Neuronal stem cell (in vitro differentiated cells): ENCODE measurements around the gene GPR17.
A peak's percentile ranks its signal among the peaks of the same experiment; 100 is the strongest.

ENCODE experiments used
- DNase-seq: peaks from one replicate; pipeline ENCODE4 v3.0.0-alpha.2; 2013; ENCODE audit warnings: low spot score
- H2AFZ ChIP-seq: one replicate; pipeline ENCODE4 v1.6.1; 2013; ENCODE audit warnings: mild to moderate bottlenecking, low read length, inconsistent platforms
- H2AK5ac ChIP-seq: 2 replicates; pipeline ENCODE4 v1.6.1; 2013; ENCODE audit warnings: low read depth, mild to moderate bottlenecking, inconsistent platforms, low read length, moderate library complexity, mixed read lengths
- H2BK120ac ChIP-seq: 2 replicates; pipeline ENCODE4 v1.6.1; 2013; ENCODE audit warnings: low read depth, mild to moderate bottlenecking, inconsistent platforms, low read length, moderate library complexity, mixed read lengths
- H2BK12ac ChIP-seq: one replicate; pipeline ENCODE4 v1.6.1; 2013; ENCODE audit warnings: low read length, inconsistent platforms
- H2BK15ac ChIP-seq: 2 replicates; pipeline ENCODE4 v1.6.1; 2013; ENCODE audit warnings: mild to moderate bottlenecking, low read length, inconsistent platforms, mixed read lengths
- H2BK5ac ChIP-seq: one replicate; pipeline ENCODE4 v1.6.1; 2013; ENCODE audit warnings: inconsistent platforms, mild to moderate bottlenecking, low read length, moderate library complexity
- H3K14ac ChIP-seq: one replicate; pipeline ENCODE4 v1.6.1; 2013; ENCODE audit warnings: low read length, inconsistent platforms
- H3K18ac ChIP-seq: 2 replicates; pipeline ENCODE4 v1.6.1; 2013; ENCODE audit warnings: low read length, inconsistent platforms
- H3K23ac ChIP-seq: 2 replicates; pipeline ENCODE4 v1.6.1; 2013; ENCODE audit warnings: low read depth, mild to moderate bottlenecking, mixed read lengths, low read length, inconsistent platforms; ENCODE audit not compliant: poor library complexity
- H3K27ac ChIP-seq: replicated peaks from 3 replicates; pipeline ENCODE4 v1.5.1; 2013; ENCODE audit warnings: low read length, inconsistent platforms
- H3K27me3 ChIP-seq, 3 experiments: 2 replicates each; pipeline ENCODE4 v1.6.1; 2013; ENCODE audit warnings: low read length in 3 of 3, mild to moderate bottlenecking in 2 of 3, inconsistent platforms in 1 of 3, low read depth in 1 of 3, mixed read lengths in 1 of 3, moderate library complexity in 1 of 3; ENCODE audit not compliant: control insufficient read depth in 3 of 3, insufficient read depth in 3 of 3
- H3K36me3 ChIP-seq, 2 donors: replicated peaks in 1 of 2; 2 replicates each; pipeline ENCODE4 v1.6.1; 2013; ENCODE audit warnings: low read length in 2 of 2; ENCODE audit not compliant: control insufficient read depth in 2 of 2, insufficient read depth in 2 of 2
- H3K4ac ChIP-seq: 2 replicates; pipeline ENCODE4 v1.6.1; 2013; ENCODE audit warnings: inconsistent platforms, mild to moderate bottlenecking, low read length, moderate library complexity
- H3K4me1 ChIP-seq, 2 donors: 1 replicate in 1 of 2; 2 replicates in 1 of 2; pipeline ENCODE4 v1.6.1; 2013; ENCODE audit warnings: low read length in 2 of 2, low read depth in 1 of 2; ENCODE audit not compliant: control insufficient read depth in 2 of 2, insufficient read depth in 1 of 2
- H3K4me2 ChIP-seq: one replicate; pipeline ENCODE4 v1.6.1; 2013; ENCODE audit warnings: mild to moderate bottlenecking, low read length, inconsistent platforms; ENCODE audit not compliant: insufficient read depth, poor library complexity, severe bottlenecking
- H3K4me3 ChIP-seq, 2 donors: 2 replicates each; pipeline ENCODE4 v1.5.1; 2013; ENCODE audit warnings: low read length in 2 of 2, mild to moderate bottlenecking in 2 of 2, inconsistent platforms in 1 of 2, moderate library complexity in 1 of 2
- H3K79me1 ChIP-seq: one replicate; pipeline ENCODE4 v1.6.1; 2013; ENCODE audit warnings: low read depth, mild to moderate bottlenecking, inconsistent platforms, low read length, moderate library complexity
- H3K9ac ChIP-seq: one replicate; pipeline ENCODE4 v1.6.1; 2013; ENCODE audit warnings: mild to moderate bottlenecking, low read depth, low read length, inconsistent platforms; ENCODE audit not compliant: poor library complexity
- H3K9me3 ChIP-seq, 2 donors: replicated peaks in 1 of 2; 2 replicates each; pipeline versions ENCODE3 to v1.6.1; 2013; ENCODE audit warnings: low read length in 2 of 2, mild to moderate bottlenecking in 2 of 2, inconsistent platforms in 1 of 2, low read depth in 1 of 2, mixed read lengths in 1 of 2, moderate library complexity in 1 of 2; ENCODE audit not compliant: control insufficient read depth in 2 of 2, insufficient read depth in 1 of 2
- H4K8ac ChIP-seq: one replicate; pipeline ENCODE4 v1.6.1; 2013; ENCODE audit warnings: low read depth, mild to moderate bottlenecking, inconsistent platforms, low read length, moderate library complexity
- H4K91ac ChIP-seq: one replicate; pipeline ENCODE4 v1.6.1; 2013; ENCODE audit warnings: low read length, low read depth, mild to moderate bottlenecking, inconsistent platforms; ENCODE audit not compliant: poor library complexity
- WGBS, 2 donors: extraction: QIAGEN DNeasy Blood & Tissue Kit; methylation state at CpG; one replicate each; pipeline ENCODE4 v1.1.7; 2013; ENCODE audit warnings: missing lambda C conversion rate in 2 of 2, mixed read lengths in 1 of 2; ENCODE audit not compliant: insufficient read length in 2 of 2, insufficient replicate concordance in 1 of 2; ENCODE audit errors: extremely low coverage in 2 of 2; 5-methylcytosine and 5-hydroxymethylcytosine counted together

Gene GPR17

DNA sequence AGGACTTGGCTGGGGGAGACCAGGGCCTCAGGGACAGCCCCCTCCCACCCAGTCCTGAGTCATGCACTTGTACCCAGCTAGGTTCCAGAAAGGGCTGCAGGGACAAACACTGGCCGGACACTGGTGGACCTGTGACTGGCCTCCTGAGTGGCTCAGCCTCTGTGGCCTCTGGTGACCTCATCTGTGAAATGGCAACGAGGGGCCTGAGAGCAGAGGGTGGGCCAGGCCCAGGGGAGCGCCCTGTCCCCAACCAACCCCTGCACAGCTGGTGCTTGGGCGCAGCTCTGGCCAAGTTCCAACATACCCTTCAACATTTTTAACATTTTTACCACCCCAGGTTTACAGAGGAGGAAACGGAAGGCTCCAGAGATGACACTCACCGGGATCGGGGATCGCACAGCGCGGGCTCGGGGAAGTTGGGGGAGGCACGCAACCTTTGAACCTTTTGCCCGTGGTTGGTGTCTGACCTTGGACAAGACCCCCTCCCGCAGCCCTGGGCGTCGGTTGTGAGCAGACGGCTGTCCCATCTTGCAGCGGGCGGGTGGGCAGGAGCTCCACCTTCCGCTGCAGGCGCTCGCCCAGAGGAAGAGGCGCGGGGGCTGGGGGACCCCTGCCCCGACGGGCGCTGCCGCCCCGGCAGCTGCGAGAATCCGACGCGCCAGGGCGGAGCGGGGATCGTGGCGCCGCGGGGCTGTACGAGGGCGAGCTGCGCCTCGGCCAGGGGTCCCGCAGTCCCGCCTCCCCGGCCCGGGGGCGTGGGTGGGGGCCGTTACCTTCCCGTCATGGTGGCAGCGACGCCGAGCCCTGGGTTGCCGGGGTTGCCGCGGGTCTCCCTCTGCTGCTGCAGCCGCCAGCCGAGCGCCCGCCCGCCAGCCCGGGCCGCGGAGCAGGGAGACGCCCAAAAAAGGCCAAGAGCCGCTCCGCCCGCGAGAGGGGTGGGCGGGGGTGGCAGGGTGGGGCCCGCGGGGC, 28.6 kb downstream of the GPR17 start:
- no peak for DNase-seq

DNA sequence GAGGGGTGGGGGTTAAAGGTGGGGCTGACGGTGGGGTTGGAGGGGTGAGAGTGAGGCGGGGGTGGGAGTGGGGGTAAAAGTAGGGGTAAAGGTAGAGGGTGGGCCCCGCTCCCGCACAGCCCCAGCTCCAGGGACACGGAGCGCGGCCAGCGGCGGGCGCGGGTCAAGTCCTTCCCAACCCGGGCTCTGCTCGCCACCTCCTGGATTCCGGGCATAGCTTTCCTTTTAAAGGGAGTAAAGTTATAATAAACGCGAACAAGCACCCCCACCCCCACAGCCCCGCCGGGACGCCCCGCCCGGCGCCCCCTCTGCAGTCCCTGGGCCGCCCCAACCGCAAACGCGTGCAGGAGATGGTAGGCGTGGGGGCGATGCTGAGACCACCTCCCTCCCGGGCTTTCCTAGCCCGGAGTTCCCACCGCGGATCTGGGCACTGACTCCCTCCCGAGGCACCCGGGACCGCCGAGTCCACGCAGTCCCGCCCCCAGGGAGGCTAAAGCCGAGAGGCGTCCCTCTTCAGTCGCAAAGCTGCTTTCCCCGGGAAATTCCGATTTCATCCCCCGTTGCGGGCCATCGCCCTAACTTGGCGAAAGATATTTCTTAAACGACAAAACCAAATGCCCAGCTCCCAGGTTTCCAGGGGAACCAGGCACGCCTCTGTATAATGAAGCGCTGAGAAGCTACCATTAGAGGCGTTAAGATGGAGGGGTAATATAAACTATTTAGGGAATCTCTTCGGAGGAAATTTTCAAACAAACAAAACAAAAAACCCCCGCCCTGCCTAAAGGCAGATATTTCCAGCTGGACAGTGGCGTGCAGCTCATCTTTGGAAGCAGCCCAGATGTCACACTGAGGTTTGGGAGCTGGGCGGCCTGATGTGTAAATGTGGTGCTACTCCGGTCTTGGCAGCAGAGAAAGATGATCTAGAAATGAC, 29.6 kb downstream of the GPR17 start, which contains the start of gene LIMS2:
Gene LIMS2, minus strand, starts transcription at position 200 of the 931 bp plus-strand sequence. CDS start 506 bp downstream, outside the sequence.
- peak within 1 kb of the TSS; percentile 91 for H2AFZ ChIP-seq
- peak within 1 kb of the TSS; percentile 68 for H2BK15ac ChIP-seq
- H3K4me1 ChIP-seq, result peaks cover 2 to 4% of the 10 kb centered on the region in 2 donors
- H3K9me3 ChIP-seq, result no peaks in the 10 kb centered on the region
- H3K36me3 ChIP-seq, result no peaks in the 10 kb centered on the region
- peak within 1 kb of the TSS; percentile 30 to 76 for H3K4me3 ChIP-seq
- no peak within 1 kb of the TSS for H3K4ac ChIP-seq
- no peak within 1 kb of the TSS for H3K23ac ChIP-seq
- H2AK5ac ChIP-seq, result no peak within 1 kb of the TSS
- H3K9ac ChIP-seq, result peak within 1 kb of the TSS; percentile 79
- no CpG with 5 or more reads among the region's 56 CpGs for WGBS, 2 donors
- H2BK5ac ChIP-seq, result no peak within 1 kb of the TSS
- H3K14ac ChIP-seq, result no peak within 1 kb of the TSS
- H3K79me1 ChIP-seq, result peaks cover 2% of the 10 kb centered on the region
- no peak within 1 kb of the TSS for H2BK120ac ChIP-seq
- H3K27me3 ChIP-seq, result peaks cover 12 to 88% (median 45%) of the 10 kb centered on the region in 3 experiments
- no peak within 1 kb of the TSS for H2BK12ac ChIP-seq
- DNase-seq, result no peak
- H3K18ac ChIP-seq, result peak within 1 kb of the TSS; percentile 81
- H4K8ac ChIP-seq, result no peak within 1 kb of the TSS
- H4K91ac ChIP-seq, result peak within 1 kb of the TSS; percentile 61
- H3K4me2 ChIP-seq, result peak within 1 kb of the TSS; percentile 96
- H3K27ac ChIP-seq, result no peak within 1 kb of the TSS

More for the DNA sequence above, 28.6 kb downstream of the GPR17 start:
- H2BK5ac ChIP-seq, result no peak overlapping the region
- no peak overlapping the region for H3K27ac ChIP-seq
- peak overlapping the region; percentile 81 for H3K18ac ChIP-seq
- H4K91ac ChIP-seq, result peak overlapping the region; percentile 61
- H2BK15ac ChIP-seq, result no peak overlapping the region
- H3K9ac ChIP-seq, result peak overlapping the region; percentile 79
- H3K4ac ChIP-seq, result no peak overlapping the region
- no peaks in the 10 kb centered on the region for H3K36me3 ChIP-seq
- H3K27me3 ChIP-seq, result peaks cover 12 to 79% (median 45%) of the 10 kb centered on the region in 3 experiments
- peaks cover 2 to 4% of the 10 kb centered on the region in 2 donors for H3K4me1 ChIP-seq
- H3K4me3 ChIP-seq, result peak overlapping the region in 1 of 2 donors; percentile 76
- H3K23ac ChIP-seq, result no peak overlapping the region
- peak overlapping the region; percentile 87 for H2AFZ ChIP-seq
- no peak overlapping the region for H2BK120ac ChIP-seq
- H3K9me3 ChIP-seq, result no peaks in the 10 kb centered on the region
- H3K4me2 ChIP-seq, result peak overlapping the region; percentile 75
- H2BK12ac ChIP-seq, result no peak overlapping the region
- no peak overlapping the region for H3K14ac ChIP-seq
- no CpG with 5 or more reads among the region's 72 CpGs for WGBS, 2 donors
- no peak overlapping the region for H2AK5ac ChIP-seq
- H4K8ac ChIP-seq, result no peak overlapping the region
- H3K79me1 ChIP-seq, result peaks cover 2% of the 10 kb centered on the region

DNA sequence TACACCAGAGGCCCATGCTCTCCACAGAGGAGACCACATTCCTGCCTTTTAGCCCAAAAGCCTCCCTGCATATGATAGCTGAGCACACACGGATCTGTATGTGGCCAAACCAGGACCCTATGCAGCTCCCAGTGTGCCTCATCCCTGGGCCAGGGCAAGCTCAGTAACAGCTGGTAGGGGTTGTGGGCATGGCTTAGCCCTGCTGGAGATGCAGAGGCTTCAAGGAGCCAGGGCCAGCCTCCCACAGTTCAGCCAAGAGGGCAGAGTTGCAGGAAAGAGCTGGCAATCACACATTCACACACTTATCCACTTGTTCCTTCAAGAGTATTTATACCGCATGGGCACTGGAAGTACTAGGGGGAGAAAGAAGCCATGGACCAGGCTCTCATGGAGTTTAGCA, 31.0 kb downstream of the GPR17 start:
- no peak overlapping the region for H2AFZ ChIP-seq
- no peak for DNase-seq
- H3K27me3 ChIP-seq, result peaks cover 12 to 94% (median 45%) of the 10 kb centered on the region in 3 experiments
- no peak overlapping the region for H4K91ac ChIP-seq
- H2BK15ac ChIP-seq, result no peak overlapping the region
- no CpG with 5 or more reads among the region's 2 CpGs for WGBS, 2 donors
- no peaks in the 10 kb centered on the region for H3K36me3 ChIP-seq
- peak overlapping the region; percentile 44 for H3K14ac ChIP-seq
- no peak overlapping the region for H3K27ac ChIP-seq
- no peak overlapping the region for H3K4me2 ChIP-seq
- no peak overlapping the region for H4K8ac ChIP-seq
- peak overlapping the region; percentile 74 for H2AK5ac ChIP-seq
- H2BK12ac ChIP-seq, result no peak overlapping the region
- peak overlapping the region in 1 of 2 donors; percentile 4 for H3K4me3 ChIP-seq
- no peaks in the 10 kb centered on the region for H3K9me3 ChIP-seq
- no peak overlapping the region for H3K4ac ChIP-seq
- H3K18ac ChIP-seq, result peak overlapping the region; percentile 51
- H3K79me1 ChIP-seq, result peaks cover 2% of the 10 kb centered on the region
- H3K23ac ChIP-seq, result peak overlapping the region; percentile 34
- H3K4me1 ChIP-seq, result peaks cover 2 to 7% of the 10 kb centered on the region in 2 donors
- peak overlapping the region; percentile 40 for H3K9ac ChIP-seq
- H2BK5ac ChIP-seq, result no peak overlapping the region
- no peak overlapping the region for H2BK120ac ChIP-seq
